Activated CD4-positive, alpha-beta T cell treated with anti-CD3 and anti-CD28 coated beads for 36 hours (primary cell): ENCODE results near the gene NKD2. TPM values are rescaled to one million over a fixed set of nuclear protein-coding genes. Genes with fewer than 3 reads are reported as not detected.

Source experiments
- ATAC-seq: fragments of 200-7000 bp; cut with Tn5 transposase; one replicate; pipeline ENCODE4 v1.10.0; 2021; ENCODE audit warnings: mild to moderate bottlenecking, moderate library complexity
- CTCF ChIA-PET: fragments of 350-600 bp; sonication (Branson Sonifier 250); formaldehyde crosslinking; loops from one replicate; lab custom pipeline; 2021; ENCODE audit warnings: antibody characterized with exemption; lab: Charles Lee
- POLR2A ChIA-PET: fragments of 350-600 bp; sonication (Branson Sonifier 250); formaldehyde crosslinking; loops from one replicate; lab custom pipeline; 2021; ENCODE audit warnings: antibody characterized with exemption, inconsistent platforms; lab: Charles Lee
- DNase-seq: peaks from one replicate; pipeline ENCODE4 v3.0.0-alpha.2; 2020
- H3K27ac Mint-ChIP-seq: one replicate; pipeline ENCODE4 v1.8.0; 2021; ENCODE audit warnings: mixed read lengths
- H3K27me3 Mint-ChIP-seq: one replicate; pipeline ENCODE4 v1.8.0; 2021; ENCODE audit warnings: mixed read lengths
- H3K36me3 Mint-ChIP-seq: one replicate; pipeline ENCODE4 v1.8.0; 2021; ENCODE audit warnings: low read depth, mixed read lengths
- H3K4me1 Mint-ChIP-seq: one replicate; pipeline ENCODE4 v1.8.0; 2021; ENCODE audit warnings: mixed read lengths
- H3K4me3 Mint-ChIP-seq: one replicate; pipeline ENCODE4 v1.8.0; 2021; ENCODE audit warnings: mild to moderate bottlenecking, moderate library complexity, mixed read lengths
- H3K9me3 Mint-ChIP-seq: one replicate; pipeline ENCODE4 v1.8.0; 2021; ENCODE audit warnings: low read depth, mixed read lengths
- intact Hi-C, 2 experiments: fragments of 100-400 bp; cut with DNase I in 1 of 2; cut with micrococcal nuclease in 1 of 2; formaldehyde crosslinking; loops; one replicate each; pipeline versions ENCODE4 v1.14.2 to v1.15.1; 2022 to 2024; cut with DNase I, micrococcal nuclease
- microRNA-seq: library from miRNA; unstranded; fragments of <30 nt; microRNA quantifications from one replicate; pipeline ENCODE4 v1.2.0, GENCODE V29; 2021; ENCODE audit warnings: borderline replicate concordance
- total RNA-seq, 2 experiments: library from RNA; stranded (reverse); gene quantifications; one replicate each; pipeline ENCODE4 v1.2.3, GENCODE V29; 2021

The NKD2 gene
- total RNA-seq, 2 experiments from 2014 or later, result 0.86 to 1.1 TPM

DNA sequence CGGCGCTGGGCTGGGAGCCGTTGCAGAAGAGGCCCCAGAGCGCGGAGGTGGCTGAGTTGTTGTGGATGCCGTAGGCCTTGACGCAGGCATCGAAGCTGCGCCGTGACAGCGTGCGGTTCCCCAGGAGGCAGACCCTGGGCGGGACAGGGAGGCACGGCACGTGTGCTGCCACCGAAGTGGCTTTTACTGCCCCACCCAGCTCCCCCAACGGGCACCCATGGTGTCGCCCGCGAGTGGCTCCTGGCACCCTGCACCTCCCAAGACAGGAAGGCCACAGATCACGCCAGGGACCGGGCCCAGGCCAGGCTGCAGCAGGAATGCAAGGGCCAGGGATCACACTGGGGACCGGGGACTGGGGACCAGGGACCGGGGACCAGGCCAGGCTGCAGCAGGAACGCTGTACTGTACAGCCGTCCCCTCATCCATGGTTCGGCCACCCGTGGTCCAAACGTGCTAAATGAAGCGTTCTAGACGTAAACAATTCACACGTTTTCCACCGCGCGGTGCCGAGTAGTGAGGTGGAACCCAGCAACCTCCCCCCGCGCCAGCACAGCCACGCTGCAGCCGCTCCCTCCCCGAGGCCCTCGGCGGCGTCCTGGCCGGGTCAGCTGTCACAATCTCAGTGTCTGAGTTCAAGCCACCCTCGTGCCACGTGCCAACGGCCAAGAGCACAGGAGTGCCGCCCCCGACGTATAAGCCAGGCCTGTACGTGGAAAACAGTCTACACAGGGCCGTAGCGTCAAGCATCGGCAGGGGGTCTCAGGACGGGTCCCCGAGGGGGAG lies 75.4 kb downstream of the NKD2 start:
- POLR2A ChIA-PET, result interaction anchor here (0.7 kb wide), 1 partner anchor 738 kb away, joined by 3 read pairs; no protein-coding TSS in a partner anchor
- Mint-ChIP-seq H3K4me1 (no peaks in the 10 kb centered on the region), H3K27ac (no peak overlapping the region), H3K4me3 (no peak overlapping the region), H3K9me3 (no peaks in the 10 kb centered on the region), H3K27me3 (no peaks in the 10 kb centered on the region), H3K36me3 (peaks cover 17% of the 10 kb centered on the region)
- CTCF ChIA-PET, result no interaction called here
- intact Hi-C loops, result no loop called here
- DNase-seq, result no peak
- ATAC-seq, result no peak

DNA sequence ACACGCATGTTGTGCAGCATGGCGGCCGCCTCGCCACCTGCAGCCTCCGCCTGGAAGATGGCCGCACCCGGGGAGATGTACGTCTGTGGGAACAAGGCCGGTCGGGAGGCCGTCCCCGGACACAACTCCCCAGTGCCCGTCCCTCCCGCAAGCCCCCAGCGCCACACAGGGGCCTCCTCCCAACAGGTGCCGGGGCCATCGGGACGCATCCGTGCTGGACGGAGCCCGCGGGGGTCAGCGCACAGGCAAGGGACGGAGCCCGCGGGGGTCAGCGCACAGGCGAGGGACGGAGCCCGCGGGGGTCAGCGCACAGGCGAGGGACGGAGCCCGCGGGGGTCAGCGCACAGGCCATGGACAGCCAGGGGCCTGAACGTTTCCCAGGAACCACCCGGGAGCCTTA lies 76.8 kb downstream of the NKD2 start:
- Mint-ChIP-seq H3K4me1 (no peaks in the 10 kb centered on the region), H3K27me3 (no peaks in the 10 kb centered on the region), H3K9me3 (no peaks in the 10 kb centered on the region), H3K36me3 (peaks cover 17% of the 10 kb centered on the region), H3K27ac (no peak overlapping the region), H3K4me3 (no peak overlapping the region)
- no peak for DNase-seq
- ChIA-PET POLR2A (no interaction called here), CTCF (no interaction called here)
- intact Hi-C loops, result no loop called here
- no peak for ATAC-seq

DNA sequence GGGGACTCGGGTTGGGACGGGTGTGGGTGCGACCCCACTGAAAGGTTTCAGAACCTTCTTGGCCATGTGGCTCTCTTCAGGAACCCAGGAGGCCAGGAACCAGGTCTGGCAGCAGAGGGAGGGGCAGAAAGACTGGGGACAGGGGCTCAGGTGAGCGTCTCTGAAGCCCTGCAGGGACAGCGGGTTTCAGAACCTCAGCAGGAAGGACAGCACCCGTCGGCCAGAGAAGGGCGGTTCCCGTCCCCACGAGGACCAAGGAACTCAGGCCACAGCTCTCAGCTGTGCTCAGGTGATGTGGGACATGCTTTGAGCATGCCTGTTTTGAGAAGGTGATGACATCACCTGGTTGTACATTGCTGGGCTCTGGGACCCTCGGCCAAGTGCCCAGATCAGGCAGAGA lies 77.5 kb downstream of the NKD2 start:
- Mint-ChIP-seq H3K9me3 (no peaks in the 10 kb centered on the region), H3K27ac (no peak overlapping the region), H3K4me3 (no peak overlapping the region), H3K36me3 (peaks cover 11% of the 10 kb centered on the region), H3K27me3 (no peaks in the 10 kb centered on the region), H3K4me1 (no peaks in the 10 kb centered on the region)
- POLR2A ChIA-PET, result no interaction called here
- intact Hi-C loops, result no loop called here
- CTCF ChIA-PET, result interaction anchor here (0.6 kb wide), 1 partner anchor 219 kb away, joined by 3 read pairs; no protein-coding TSS in a partner anchor
- no peak for ATAC-seq
- DNase-seq, result no peak

DNA sequence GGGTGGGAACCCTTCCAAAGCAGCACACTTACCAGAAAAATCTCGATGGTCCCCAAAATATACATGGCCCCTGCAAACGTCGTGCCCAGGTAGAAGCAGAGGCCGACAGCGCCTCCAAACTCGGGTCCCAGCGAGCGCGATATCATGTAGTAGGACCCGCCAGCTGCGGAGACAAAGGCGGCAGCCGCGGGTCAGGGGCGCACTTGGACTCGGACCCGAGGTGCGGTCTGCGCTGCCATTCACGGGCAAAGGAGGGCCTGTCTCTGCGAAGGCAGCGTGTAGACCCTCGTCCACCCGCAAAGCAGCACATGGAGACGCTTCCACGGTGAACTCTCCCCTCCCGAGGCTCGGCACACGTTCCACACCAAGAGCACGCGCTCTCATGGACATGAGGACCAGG lies 78.3 kb downstream of the NKD2 start:
- Mint-ChIP-seq H3K9me3 (no peaks in the 10 kb centered on the region), H3K4me3 (no peak overlapping the region), H3K4me1 (no peaks in the 10 kb centered on the region), H3K27me3 (no peaks in the 10 kb centered on the region), H3K36me3 (peaks cover 8% of the 10 kb centered on the region), H3K27ac (no peak overlapping the region)
- intact Hi-C loops, result no loop called here
- CTCF ChIA-PET, result no interaction called here
- ATAC-seq (no peak), DNase-seq (no peak)
- POLR2A ChIA-PET, result no interaction called here

DNA sequence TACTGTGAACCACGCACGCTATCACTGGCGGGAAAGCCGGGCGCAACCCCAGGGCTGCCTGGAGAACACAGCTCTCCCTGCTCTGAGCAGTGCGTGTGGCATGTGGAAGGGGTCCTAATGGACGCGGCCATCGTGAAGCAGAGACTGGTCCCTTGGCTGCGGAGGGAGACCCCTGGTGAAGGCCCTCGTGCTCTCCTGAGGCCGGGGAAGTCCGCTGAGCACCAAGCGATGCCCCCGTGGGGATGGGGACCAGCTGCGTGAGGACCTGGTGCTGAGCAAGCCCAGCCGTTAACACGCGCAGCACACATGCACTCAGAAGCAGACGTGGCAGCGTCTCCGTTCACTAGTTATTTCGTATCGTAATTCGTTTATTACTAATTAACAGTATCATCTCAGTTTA lies 78.8 kb downstream of the NKD2 start:
- H3K4me3 Mint-ChIP-seq, result no peak overlapping the region
- no peak for ATAC-seq

DNA sequence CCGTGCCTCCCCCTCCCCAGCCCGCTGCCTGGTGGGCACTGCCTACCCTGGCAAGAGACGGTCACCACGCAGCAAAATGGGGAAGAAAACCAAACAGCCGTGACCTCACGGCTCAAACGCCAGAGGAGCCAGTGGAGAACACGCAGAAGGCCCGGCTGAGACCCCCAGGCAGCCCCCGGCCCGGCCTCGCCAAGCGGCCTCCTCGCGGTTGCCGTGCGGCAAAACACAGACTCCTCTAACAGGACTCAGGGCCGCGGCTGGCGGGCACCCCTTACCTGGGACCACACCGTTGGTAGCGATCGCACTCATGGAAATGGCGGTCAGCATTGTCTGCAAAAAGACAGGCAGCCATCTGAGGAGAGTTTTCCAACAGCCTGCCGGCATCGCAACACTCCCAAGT lies 79.4 kb downstream of the NKD2 start:
- Mint-ChIP-seq H3K27ac (no peak overlapping the region), H3K4me1 (no peaks in the 10 kb centered on the region), H3K27me3 (no peaks in the 10 kb centered on the region), H3K36me3 (peaks cover 8% of the 10 kb centered on the region), H3K9me3 (no peaks in the 10 kb centered on the region), H3K4me3 (no peak overlapping the region)
- CTCF ChIA-PET, result no interaction called here
- no peak for DNase-seq
- intact Hi-C loops, result no loop called here
- POLR2A ChIA-PET, result no interaction called here
- ATAC-seq, result no peak

More for the DNA sequence above, 78.8 kb downstream of the NKD2 start:
- CTCF ChIA-PET, result no interaction called here
- POLR2A ChIA-PET, result no interaction called here
- intact Hi-C loops, result no loop called here
- Mint-ChIP-seq H3K27ac (no peak overlapping the region), H3K27me3 (no peaks in the 10 kb centered on the region), H3K36me3 (peaks cover 8% of the 10 kb centered on the region), H3K4me1 (no peaks in the 10 kb centered on the region), H3K9me3 (no peaks in the 10 kb centered on the region)
- DNase-seq, result no peak

Small RNA genes within 50 kb of the gene (microRNA-seq; reads per million reads assigned to microRNA genes)
- gene MIR4635, result not detected

Other genes starting within 250 kb of the NKD2 start
- under 1 TPM; 0.48 to 0.61 TPM for gene ZDHHC11B, start 224.1 kb upstream of the NKD2 start, total RNA-seq
- 1 to 10 TPM; 6.4 to 8.5 TPM for gene ZDHHC11, start 157.8 kb upstream of the NKD2 start, total RNA-seq
- gene BRD9, start 116.0 kb upstream of the NKD2 start, total RNA-seq, result 10 to 100 TPM; 46.7 to 49.7 TPM
- gene TRIP13, start 115.9 kb upstream of the NKD2 start, total RNA-seq, result 10 to 100 TPM; 34.4 to 34.7 TPM
- gene SLC12A7, start 103.3 kb downstream of the NKD2 start, total RNA-seq, result 10 to 100 TPM; 18.5 to 21.6 TPM
- gene SLC6A19, start 192.8 kb downstream of the NKD2 start, total RNA-seq, result not detected
- gene SLC6A18, start 216.6 kb downstream of the NKD2 start, total RNA-seq, result not detected